Gastrocnemius medialis (tissue), 4 donors: ENCODE measurements around the gene SMAD3. TPM values are rescaled to one million over a fixed set of nuclear protein-coding genes. Genes with fewer than 3 reads are reported as not detected.

Experiments used
- ATAC-seq, 2 donors: fragments of 150-250 bp; one replicate each; pipeline ENCODE4 v1.9.1; 2016
- DNase-seq, 2 donors: peaks; one replicate each; pipeline ENCODE4 v3.0.0-alpha.2; 2019
- H3K27ac ChIP-seq, 4 donors: fragments of 200-600 bp; sonication (generic); 1 replicate in 1 of 4; 2 replicates in 3 of 4; pipeline ENCODE4 v1.5.1; 2016 to 2018; ENCODE audit warnings: mild to moderate bottlenecking in 2 of 4, moderate library complexity in 1 of 4
- H3K27me3 ChIP-seq, 3 donors: fragments of 200-600 bp; sonication (generic) in 2 of 3; 1 replicate in 1 of 3; 2 replicates in 2 of 3; pipeline versions ENCODE4 v1.5.1 to v1.6.0; 2016 to 2019; ENCODE audit warnings: mild to moderate bottlenecking in 1 of 3, moderate library complexity in 1 of 3
- H3K36me3 ChIP-seq, 2 donors: fragments of 200-600 bp; sonication (generic) in 1 of 2; one replicate each; pipeline ENCODE4 v1.5.1; 2017 to 2018
- H3K4me1 ChIP-seq, 2 donors: fragments of 200-600 bp; sonication (generic) in 1 of 2; one replicate each; pipeline ENCODE4 v1.5.1; 2016 to 2017; ENCODE audit warnings: mild to moderate bottlenecking in 2 of 2
- H3K4me3 ChIP-seq, 4 donors: fragments of 200-600 bp; sonication (generic) in 3 of 4; 1 replicate in 1 of 4; 2 replicates in 3 of 4; pipeline ENCODE4 v1.5.1; 2016 to 2019; ENCODE audit warnings: mild to moderate bottlenecking in 2 of 4
- H3K9me3 ChIP-seq, 3 donors: fragments of 200-600 bp; sonication (generic) in 2 of 3; 1 replicate in 1 of 3; 2 replicates in 2 of 3; pipeline ENCODE4 v1.5.1; 2016 to 2019
- POLR2A ChIP-seq, 2 donors: fragments of 450-650 bp; IDR thresholded peaks; one replicate each; pipeline ENCODE4 v1.6.1; 2017; ENCODE audit warnings: antibody characterized with exemption in 2 of 2, mild to moderate bottlenecking in 2 of 2, moderate library complexity in 2 of 2
- in situ Hi-C, 4 donors: fragments of 200-750 bp; cut with MboI; loops; one replicate each; pipeline versions ENCODE4 v1.15.0 to v1.8.0; 2017; ENCODE audit warnings: low sequenced_read_pairs in 4 of 4
- intact Hi-C: fragments of 100-400 bp; cut with DNase I; formaldehyde crosslinking; loops from one replicate; pipeline ENCODE4 v1.15.1; 2023; ENCODE audit warnings: low total_unique reads
- total RNA-seq, 4 donors: library from RNA; depleted of rRNA; stranded (reverse); fragments of >200 nt; gene quantifications; one replicate each; pipeline versions ENCODE4 v1.1.0 to v1.2.3, GENCODE V29; 2016
- TF ChIP-seq, protein P1 (sequence below), 5 experiments: fragments of 450-650 bp in 3 of 5; fragments of 200-600 bp in 2 of 5; sonication (generic) in 2 of 5; IDR thresholded peaks in 4 of 5; conservative IDR thresholded peaks in 1 of 5; 1 replicate in 4 of 5; 2 replicates in 1 of 5; pipeline ENCODE4 v1.5.1; 2016 to 2019; ENCODE audit warnings: antibody characterized with exemption in 5 of 5, mild to moderate bottlenecking in 3 of 5, moderate library complexity in 3 of 5

The SMAD3 gene
- total RNA-seq, 4 donors from 2014 or later, result 15.9 to 61.7 (median 26.3) TPM

DNA sequence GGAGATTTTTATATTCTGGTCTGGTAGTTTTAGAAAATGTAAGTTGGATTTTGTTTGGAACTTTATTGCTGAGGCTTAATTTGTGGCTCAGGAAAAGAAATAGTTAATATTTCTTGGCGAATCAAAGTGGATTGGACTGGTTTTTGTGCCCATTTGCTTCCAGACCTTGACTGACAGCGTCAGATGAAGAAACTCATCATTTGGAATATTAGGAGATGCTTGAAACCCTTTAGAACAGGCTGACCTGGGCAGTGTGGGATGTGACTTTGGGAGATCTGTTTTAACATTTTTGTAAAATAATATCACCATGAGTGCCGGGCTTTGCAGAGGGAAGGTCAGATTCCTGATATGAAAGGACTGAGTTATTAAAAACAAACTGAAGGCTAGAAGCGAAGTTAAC lies 106.1 kb downstream of the SMAD3 start:
- DNase-seq (no peak), ATAC-seq (no peak)
- H3K27ac ChIP-seq, result peak overlapping the region; percentile 85 to 99 (median 95)
- no peak for TF ChIP-seq POLR2A (IDR thresholded peaks at IDR 0.05)
- TF ChIP-seq, protein P1, sequence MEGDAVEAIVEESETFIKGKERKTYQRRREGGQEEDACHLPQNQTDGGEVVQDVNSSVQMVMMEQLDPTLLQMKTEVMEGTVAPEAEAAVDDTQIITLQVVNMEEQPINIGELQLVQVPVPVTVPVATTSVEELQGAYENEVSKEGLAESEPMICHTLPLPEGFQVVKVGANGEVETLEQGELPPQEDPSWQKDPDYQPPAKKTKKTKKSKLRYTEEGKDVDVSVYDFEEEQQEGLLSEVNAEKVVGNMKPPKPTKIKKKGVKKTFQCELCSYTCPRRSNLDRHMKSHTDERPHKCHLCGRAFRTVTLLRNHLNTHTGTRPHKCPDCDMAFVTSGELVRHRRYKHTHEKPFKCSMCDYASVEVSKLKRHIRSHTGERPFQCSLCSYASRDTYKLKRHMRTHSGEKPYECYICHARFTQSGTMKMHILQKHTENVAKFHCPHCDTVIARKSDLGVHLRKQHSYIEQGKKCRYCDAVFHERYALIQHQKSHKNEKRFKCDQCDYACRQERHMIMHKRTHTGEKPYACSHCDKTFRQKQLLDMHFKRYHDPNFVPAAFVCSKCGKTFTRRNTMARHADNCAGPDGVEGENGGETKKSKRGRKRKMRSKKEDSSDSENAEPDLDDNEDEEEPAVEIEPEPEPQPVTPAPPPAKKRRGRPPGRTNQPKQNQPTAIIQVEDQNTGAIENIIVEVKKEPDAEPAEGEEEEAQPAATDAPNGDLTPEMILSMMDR (IDR thresholded peaks at IDR 0.05 in 4 of 5, conservative IDR thresholded peaks at IDR 0.05 in 1 of 5), result no peak
- H3K36me3 ChIP-seq, result peaks cover 0 to 6% of the 10 kb centered on the region in 2 donors
- H3K9me3 ChIP-seq, result no peaks in the 10 kb centered on the region
- H3K27me3 ChIP-seq, result no peaks in the 10 kb centered on the region
- in situ Hi-C loops (no loop called here), intact Hi-C loops (no loop called here)
- H3K4me3 ChIP-seq, result no peak overlapping the region
- H3K4me1 ChIP-seq, result peaks cover 85 to 87% of the 10 kb centered on the region in 2 donors

GRCh38 chr15:67172172-67172571 lies 106.8 kb downstream of the SMAD3 start:
- H3K36me3 ChIP-seq, result peaks cover 0 to 6% of the 10 kb centered on the region in 2 donors
- peak overlapping the region; percentile 85 to 99 (median 95) for H3K27ac ChIP-seq
- no peak for ATAC-seq
- intact Hi-C loops, result no loop called here
- DNase-seq, result peak in 1 of 2 donors; percentile 10
- H3K27me3 ChIP-seq, result no peaks in the 10 kb centered on the region
- no peak for TF ChIP-seq POLR2A (IDR thresholded peaks at IDR 0.05)
- TF ChIP-seq, protein P1 (IDR thresholded peaks at IDR 0.05 in 4 of 5, conservative IDR thresholded peaks at IDR 0.05 in 1 of 5), result no peak
- peaks cover 85 to 87% of the 10 kb centered on the region in 2 donors for H3K4me1 ChIP-seq
- H3K9me3 ChIP-seq, result no peaks in the 10 kb centered on the region
- no peak overlapping the region for H3K4me3 ChIP-seq
- in situ Hi-C loops, result no loop called here

DNA sequence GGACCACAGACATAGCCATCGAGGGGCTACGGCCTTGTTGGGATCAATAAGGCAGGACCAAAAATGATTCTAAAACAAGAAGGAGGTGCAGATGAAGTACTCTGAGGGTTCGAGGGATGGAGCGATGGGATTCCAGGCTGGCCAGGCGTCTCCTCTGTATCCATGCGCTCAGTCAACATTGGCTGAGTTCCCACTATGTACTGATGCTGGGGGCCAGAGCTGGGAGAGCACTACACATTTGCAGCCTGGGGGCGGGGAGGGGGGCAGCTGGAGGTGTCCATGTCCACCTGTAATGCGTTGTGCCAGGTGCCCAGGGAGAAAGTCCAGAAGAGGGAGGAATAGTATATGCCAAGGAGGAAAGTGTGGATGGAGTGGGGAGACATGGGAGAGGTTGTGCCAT lies 107.6 kb downstream of the SMAD3 start:
- H3K27ac ChIP-seq, result peak overlapping the region; percentile 85 to 99 (median 95)
- in situ Hi-C loops (no loop called here), intact Hi-C loops (no loop called here)
- ATAC-seq (no peak), DNase-seq (peak in 1 of 2 donors; percentile 15)
- H3K36me3 ChIP-seq, result peaks cover 0 to 6% of the 10 kb centered on the region in 2 donors
- no peaks in the 10 kb centered on the region for H3K9me3 ChIP-seq
- no peaks in the 10 kb centered on the region for H3K27me3 ChIP-seq
- H3K4me3 ChIP-seq, result no peak overlapping the region
- H3K4me1 ChIP-seq, result peaks cover 81 to 88% of the 10 kb centered on the region in 2 donors
- no peak for TF ChIP-seq POLR2A (IDR thresholded peaks at IDR 0.05)
- TF ChIP-seq, protein P1 (IDR thresholded peaks at IDR 0.05 in 4 of 5, conservative IDR thresholded peaks at IDR 0.05 in 1 of 5), result no peak

- H3K27ac ChIP-seq, result peak overlapping the region; percentile 85 to 99 (median 95)
These were observed 108.4 kb downstream of the SMAD3 start for GRCh38 chr15:67173786-67174185.

More at GRCh38 chr15:67173786-67174185, 108.4 kb downstream of the SMAD3 start:
- in situ Hi-C loops, result no loop called here
- Histone ChIP-seq H3K4me1 (peaks cover 73 to 85% of the 10 kb centered on the region in 2 donors), H3K4me3 (no peak overlapping the region), H3K27me3 (no peaks in the 10 kb centered on the region), H3K36me3 (peaks cover 0 to 6% of the 10 kb centered on the region in 2 donors), H3K9me3 (no peaks in the 10 kb centered on the region)
- peak in 1 of 2 donors; percentile 11 for DNase-seq
- no peak for ATAC-seq
- intact Hi-C loops, result no loop called here
- TF ChIP-seq, protein P1 (IDR thresholded peaks at IDR 0.05 in 4 of 5, conservative IDR thresholded peaks at IDR 0.05 in 1 of 5), result no peak
- no peak for TF ChIP-seq POLR2A (IDR thresholded peaks at IDR 0.05)
